Panc1 (cell line): ENCODE measurements around the gene NFU1.

Experiments used
- CTCF ChIP-seq: fragments of 450-650 bp; IDR thresholded peaks from 2 replicates; pipeline ENCODE4 v1.5.1; 2017; ENCODE audit warnings: mild to moderate bottlenecking
- POLR2AphosphoS5 ChIP-seq: IDR thresholded peaks from 2 replicates; pipeline ENCODE4 v1.6.1; 2012; ENCODE audit warnings: mild to moderate bottlenecking, low read depth, low read length, moderate library complexity

- TF ChIP-seq CTCF (no peak), POLR2AphosphoS5 (no peak)
These were observed 34.6 kb upstream of the NFU1 start for GRCh38 chr2:69471793-69472192.
